Measurements from ENCODE around the gene CAPN11.
"Not testable (repeated sequence)": the region's sequence is repeated elsewhere in the genome, so short reads cannot be mapped to it uniquely, and the experiment has no call there.

CAPN11 gene

DNA sequence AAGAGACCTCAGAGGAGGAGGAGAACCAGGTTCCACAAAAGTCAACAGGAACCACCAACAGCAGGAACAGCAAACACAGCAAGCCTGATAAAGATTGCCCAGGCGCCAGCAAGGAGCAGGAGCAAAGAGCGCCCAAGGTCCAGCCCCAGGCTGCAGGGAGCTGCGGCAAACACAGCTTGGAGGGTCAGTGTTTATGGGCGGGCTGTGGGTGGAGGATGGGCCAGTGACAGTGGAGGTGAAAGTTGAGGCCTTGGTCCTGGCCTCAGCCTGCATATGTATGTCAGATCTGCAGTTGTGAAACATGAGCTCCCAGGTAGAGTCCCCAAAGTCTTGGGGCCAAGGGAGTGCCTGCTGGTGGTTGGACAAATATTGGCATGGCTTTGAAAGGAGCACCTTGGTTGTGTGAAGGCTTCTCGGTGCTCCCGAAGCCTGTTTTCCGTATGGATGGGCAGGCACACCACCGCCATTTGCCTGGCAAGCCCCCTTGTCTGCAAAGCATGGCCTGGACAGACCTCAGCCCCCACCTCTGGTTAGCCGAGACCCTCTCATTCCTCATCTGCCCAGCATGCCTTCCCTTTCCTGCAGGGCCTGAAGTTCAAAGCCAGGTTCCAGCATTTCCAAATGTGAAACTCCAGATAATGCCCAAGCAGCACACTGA lies 2.0 kb upstream of the CAPN11 start:
- no peak for DNase-seq

DNA sequence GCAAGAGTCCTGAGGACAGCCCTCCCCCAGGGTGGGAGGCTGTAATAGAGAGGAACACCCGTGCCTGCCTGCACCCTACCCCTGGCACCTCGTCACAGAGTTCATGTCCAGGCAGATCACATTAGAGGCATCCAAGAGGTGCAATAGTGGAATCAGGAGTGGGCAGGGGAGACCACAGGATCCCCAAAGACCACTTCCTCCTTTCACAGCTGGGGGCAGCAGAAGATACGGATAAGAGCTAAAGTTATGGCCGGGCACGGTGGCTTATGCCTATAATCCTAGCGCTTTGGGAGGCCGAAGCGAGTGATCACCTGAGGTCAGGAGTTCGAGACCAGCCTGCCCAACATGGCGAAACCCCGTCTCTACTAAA lies 1.5 kb upstream of the CAPN11 start:
- DNase-seq = no peak

DNA sequence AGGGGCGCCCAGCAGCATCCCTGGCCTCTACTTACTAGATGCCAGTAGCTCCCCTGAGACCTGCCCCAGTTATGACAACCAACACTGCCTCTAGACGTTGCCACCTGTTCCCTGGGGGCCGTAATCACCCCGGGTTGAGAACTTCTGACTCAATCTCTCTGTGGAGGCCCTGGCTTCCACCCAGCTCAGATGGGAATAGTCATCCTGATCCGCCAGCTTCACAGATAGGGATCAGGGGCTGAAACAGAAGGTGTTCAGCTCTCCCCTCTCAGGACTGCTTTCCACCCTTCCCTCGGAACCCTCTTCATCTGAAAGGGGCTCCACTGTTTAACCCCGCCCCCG lies 3.3 kb downstream of the CAPN11 start:
- no peak for DNase-seq

DNA sequence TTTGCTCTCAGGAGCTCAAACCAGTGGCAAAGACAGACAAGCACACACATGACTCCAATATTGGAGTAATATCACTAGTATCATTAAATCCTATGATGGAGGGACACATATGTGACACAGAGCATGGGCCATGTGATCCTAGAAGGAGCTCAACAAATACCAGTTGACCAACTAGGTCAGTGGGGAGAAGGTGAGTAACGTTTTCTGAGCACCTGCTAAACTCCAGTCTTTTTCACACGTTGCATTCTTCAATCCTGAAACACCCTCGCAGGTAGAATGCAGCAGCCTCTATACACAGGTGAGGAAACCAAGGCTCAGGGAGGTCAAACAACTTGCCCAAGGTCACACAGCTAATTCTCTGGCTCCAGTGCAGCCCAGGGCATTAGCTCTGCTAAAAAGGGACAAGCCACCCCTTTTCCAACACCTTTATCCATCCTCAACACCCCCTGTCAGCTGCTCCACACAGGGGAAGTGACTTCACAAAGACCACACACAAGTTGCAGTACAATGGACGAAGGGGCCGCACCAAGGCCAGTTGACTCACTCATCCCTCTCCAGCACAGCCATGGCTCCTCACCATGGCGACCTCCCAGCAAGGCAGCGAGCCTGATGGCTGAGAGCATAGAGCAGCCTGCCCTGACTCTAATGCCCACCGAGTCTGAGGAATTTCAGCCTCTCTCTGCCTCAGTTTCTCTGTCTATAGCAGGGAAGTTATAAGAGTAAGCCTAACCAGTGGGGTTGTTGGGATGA lies 4.4 kb downstream of the CAPN11 start:
- no peak for DNase-seq

DNA sequence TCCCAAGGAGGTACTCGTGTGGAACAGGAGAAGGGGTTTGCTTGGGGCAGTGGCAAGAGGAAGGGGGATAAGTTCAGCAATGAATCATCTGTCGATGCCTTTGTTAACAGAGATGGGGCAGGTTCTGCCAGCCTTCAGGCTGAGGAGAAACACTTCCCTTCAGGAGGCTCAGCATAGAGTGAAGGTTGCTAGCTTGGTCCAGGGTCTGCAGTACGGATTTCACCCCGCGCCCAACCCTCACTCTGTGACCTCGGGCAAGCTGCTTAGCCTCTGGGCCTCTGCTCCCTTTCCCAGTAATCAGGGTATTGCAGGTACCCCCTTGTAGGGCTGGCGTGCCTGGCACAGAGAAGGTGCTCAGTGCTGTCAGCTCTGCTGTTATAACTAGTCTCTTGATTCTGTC lies 7.5 kb downstream of the CAPN11 start:
- DNase-seq = no peak

DNA sequence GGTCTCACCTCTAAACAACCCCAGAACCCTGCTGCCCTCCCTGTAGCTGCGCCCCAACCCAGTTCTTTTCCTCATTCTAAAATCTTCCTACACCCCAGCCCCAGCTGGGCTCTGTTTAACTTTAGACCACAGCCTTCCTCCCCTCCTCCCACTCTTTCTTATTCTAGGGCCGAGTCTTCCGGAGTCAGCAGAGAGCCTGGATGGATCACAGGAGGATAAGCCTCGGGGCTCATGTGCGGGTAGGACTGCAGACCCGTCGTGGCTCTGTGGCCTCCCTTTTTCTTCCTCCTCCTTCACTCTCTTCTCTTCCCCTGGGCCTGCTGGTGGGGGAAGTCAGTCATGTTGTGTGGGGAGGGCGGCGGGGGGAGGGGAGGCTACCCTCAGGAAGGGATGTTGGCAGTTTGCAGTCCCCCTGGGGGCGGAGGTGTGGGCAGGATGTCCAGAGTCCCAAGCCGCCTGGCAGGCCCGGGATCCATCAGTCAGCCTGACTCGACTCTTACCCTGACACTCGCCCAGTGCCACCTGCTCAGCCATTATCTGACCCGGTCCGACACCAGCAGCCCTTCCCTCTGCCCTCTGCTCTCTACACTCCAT lies 8.1 kb downstream of the CAPN11 start:
- peak; percentile 4 to 32 for DNase-seq

DNA sequence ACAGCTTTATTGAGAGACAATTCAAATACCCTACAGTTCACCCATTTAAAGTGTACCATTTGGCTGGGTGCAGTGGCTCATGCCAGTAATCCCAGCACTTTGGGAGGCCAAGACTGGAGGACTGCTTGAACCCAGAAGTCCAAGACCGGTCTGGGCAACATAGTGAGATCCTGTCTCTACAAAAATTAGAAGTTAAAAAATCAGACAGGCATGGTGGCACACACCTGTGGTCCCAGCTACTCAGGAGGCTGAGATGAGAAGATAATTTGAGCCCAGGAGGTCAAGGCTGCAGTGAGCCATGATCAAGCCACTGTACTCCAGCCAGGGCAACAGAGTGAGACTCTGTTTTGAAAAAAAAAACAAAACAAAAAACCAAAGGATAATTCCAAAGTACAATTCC lies 8.9 kb downstream of the CAPN11 start:
- DNase-seq = no peak

DNA sequence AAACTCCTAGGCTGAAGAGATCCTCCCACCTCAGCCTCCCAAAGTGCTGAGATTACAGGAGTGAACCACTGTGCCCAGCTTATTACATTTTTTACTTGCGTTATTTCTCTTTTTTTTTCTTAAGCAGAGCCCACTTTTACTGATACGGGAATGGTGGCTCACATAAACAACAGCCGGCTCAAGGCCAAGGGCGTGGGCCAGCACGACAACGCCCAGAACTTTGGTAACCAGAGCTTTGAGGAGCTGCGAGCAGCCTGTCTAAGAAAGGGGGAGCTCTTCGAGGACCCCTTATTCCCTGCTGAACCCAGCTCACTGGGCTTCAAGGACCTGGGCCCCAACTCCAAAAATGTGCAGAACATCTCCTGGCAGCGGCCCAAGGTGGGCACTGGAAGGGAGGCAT lies 10.5 kb downstream of the CAPN11 start:
- DNase-seq = no peak

DNA sequence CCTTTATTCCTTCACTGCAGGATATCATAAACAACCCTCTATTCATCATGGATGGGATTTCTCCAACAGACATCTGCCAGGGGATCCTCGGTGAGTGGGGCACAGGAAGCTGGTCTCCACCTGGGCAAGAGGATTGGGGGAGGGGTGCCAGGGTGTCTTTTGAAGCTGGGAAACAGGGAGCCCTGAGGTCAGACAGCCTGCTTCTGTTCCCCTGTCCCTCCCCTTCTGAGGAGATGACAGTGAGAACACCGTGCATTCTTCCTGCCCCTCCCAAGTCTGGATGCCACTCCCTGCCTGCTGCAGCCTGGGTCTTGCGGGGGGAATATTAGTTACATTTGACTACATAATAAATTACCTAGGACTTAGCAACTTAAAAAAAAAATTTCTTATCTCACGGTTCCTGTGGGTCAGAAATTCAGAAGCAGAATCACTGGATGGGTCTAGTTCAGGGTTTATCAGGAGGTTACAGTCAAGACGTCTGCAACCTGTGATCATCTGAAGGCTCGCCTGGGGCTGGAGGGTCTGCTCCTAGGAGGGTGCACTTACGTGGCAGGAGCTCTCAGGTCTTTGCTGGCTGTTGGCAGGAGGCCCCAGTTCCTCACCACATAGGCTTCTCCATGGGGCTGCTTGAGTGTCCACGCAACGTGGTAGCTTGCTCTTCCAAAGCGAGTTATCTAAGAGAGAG lies 11.4 kb downstream of the CAPN11 start:
- DNase-seq = no peak

DNA sequence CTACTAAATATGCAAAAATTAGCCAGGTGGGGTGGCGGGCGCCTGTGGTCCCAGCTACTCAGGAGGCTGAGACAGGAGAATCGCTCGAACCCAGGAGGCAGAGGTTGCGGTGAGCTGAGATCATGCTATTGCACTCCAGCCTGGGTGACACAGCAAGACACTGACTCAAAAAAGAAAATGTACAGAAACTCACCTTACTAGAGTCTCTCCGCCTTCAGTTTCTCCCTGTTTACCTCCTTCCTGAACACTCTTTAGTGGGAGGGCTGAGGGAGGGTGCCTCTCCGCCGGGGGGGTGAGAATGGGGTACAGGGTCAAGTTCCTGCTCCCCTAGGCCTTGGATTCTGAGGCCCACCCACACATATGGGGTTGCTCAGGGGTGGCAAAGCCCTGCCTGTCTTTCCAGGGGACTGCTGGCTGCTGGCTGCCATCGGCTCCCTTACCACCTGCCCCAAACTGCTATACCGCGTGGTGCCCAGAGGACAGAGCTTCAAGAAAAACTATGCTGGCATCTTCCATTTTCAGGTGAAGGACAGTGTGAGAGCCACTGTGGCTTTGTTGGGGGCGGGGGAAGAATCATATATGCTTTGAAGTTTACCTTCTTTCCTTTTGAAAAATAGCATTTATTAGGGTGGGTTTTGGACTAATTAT lies 13.4 kb downstream of the CAPN11 start:
- DNase-seq = peak in 1 of 2 donors; percentile 52

DNA sequence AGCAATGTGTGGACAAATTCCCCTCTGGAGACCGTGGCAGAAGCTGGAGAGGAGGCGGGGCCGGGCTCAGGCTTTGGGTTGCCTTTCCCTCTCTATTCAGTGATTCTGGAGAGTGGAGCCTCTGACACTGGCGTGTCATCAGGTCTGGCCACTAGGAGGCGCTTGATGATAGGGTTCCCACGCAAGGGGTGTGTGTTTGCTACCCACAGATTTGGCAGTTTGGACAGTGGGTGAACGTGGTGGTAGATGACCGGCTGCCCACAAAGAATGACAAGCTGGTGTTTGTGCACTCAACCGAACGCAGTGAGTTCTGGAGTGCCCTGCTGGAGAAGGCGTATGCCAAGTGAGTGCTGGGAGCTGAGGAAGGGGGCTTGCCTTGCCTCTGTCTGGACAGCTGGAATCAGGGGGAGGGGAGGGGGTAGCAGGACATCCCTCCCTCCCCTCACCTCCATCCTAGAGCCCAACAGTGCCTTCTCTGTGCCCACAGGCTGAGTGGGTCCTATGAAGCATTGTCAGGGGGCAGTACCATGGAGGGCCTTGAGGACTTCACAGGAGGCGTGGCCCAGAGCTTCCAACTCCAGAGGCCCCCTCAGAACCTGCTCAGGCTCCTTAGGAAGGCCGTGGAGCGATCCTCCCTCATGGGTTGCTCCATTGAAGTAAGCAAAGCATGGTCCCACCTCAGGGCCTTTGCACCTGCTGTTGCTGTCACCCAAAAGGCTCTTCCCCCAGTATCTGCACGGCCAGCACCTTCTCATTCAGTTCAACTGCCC lies 14.3 kb downstream of the CAPN11 start:
- DNase-seq = peak; percentile 92 to 94

DNA sequence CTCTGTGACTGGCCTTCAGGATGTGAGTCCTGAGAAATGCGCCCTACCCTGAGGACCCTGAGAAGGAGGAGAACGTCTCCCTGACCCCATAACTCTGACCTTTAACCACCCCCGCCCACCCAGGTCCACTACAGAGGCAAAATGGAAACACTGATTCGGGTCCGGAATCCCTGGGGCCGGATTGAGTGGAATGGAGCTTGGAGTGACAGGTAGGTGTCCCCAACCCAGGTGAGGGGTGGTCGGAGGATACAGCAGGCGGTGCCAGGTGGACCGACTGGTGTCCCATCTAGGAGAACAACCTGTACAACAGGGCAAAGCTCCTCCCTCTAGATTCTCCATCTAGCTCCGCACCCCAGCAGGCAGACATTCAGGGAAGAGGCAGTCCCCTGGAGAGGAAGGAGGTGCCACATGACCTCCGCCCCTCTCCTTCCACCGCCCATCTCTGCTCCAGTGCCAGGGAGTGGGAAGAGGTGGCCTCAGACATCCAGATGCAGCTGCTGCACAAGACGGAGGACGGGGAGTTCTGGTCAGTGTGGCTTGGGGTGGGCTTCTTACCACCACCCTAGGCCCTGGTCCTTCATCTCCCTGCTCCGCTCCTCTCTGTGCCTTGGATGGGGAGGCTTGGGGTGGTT lies 17.6 kb downstream of the CAPN11 start:
- DNase-seq = peak; percentile 41 to 68

DNA sequence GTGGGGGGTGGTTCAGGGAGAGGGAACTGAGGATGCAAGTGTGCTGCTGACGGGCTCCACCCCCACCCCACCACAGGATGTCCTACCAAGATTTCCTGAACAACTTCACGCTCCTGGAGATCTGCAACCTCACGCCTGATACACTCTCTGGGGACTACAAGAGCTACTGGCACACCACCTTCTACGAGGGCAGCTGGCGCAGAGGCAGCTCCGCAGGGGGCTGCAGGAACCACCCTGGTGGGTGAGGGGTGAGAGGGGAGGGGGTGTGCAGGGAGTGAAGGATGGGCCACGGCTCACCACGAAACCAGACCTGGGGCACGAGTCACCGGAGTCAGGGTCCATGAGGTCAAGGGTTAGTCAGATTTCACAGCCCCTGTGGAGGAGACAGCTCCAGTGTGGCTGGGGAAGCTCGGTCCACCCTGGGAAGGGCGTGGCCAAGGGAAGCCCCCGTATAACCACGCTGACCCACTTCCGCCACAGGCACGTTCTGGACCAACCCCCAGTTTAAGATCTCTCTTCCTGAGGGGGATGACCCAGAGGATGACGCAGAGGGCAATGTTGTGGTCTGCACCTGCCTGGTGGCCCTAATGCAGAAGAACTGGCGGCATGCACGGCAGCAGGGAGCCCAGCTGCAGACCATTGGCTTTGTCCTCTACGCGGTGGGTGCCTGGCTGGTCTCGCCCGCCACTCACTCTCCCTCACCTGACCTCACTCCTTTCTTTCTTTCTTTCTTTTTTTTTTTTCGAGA lies 18.3 kb downstream of the CAPN11 start:
- peak in 1 of 2 donors; percentile 33 for DNase-seq

DNA sequence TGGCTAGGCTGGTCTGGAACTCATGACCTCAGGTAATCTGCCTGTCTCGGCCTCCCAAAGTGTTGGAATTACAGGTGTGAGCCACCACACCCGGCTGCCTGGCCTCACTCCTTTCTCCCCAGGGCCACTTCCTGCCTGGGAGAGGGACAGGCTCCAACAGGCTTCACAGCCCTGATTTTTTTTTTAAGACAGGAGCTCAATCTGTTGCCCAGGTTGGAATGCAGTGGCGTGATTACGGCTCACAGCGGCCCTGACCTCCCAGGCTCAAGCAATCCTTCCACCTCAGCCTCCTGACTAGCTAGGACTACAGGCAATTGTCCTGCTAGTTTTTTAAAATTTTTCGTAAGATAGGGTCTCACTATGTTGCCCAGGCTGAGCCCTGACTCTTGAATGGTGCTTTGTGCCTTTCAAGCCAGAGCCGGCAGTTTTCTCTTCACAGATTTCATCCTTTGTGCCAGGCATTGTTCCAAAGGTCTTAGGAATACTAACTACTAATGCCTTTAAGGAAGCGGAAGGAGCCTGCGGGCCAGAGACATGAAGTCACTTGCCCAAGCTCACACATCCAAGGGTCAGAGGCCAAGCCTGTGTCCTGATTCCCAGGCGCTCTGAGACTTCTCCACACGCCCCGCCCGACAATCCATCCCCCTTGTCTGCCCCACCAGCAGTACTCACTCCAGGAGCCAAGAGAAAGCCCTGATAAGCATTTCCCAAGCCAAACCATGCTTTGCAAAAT lies 19.2 kb downstream of the CAPN11 start:
- no peak for DNase-seq

DNA sequence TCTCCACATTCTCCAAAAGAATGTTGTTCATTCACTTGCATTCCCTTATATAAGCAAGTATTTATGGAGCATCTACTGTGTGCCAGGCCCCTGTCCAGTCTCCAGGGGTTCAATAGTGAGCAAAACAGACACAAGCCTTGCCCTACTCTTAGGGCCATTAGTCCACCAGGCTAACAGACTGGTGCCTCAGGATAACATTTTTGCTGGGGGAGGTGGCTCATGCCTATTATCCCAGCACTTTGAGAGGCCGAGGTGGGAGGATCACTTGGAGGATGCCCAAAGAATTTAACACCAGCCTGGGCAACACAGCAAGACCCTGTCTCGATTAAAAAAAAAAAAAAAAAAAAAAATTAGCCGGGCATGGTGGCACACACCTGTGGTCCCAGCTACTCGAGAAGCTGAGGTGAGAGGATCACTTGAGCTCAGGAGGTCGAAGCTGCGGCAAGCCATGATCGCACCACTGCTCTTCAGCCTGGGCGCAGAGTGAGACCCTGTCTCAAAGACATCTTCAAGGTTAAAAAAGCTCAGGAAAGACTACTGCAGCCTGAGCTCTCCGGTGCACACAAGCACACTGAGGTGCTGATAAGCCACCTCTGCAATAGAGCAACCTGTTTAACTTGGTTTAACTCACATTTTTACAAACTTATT lies 19.9 kb downstream of the CAPN11 start:
- DNase-seq = no peak

DNA sequence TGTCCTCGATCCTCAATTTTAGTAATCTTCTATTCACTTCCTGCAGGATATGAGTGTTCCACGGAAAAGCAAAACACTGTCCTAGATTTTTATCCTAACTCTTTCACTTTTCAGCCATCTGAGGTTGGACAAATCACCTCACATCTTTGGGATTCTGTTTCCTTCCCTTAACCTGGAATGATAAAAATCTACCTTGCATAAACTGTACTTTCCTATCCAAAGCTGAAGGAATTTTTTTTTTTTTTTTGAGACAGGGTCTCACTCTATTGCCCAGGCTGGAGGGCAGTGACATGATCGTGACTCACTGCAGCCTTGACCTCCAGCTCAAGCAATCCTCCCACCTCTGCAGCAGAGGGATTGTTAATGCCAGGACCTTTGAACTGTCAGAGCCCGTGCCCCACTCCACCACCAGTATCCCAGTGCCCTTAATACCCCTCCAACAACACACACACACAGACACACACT lies 20.5 kb downstream of the CAPN11 start:
- DNase-seq = no peak

DNA sequence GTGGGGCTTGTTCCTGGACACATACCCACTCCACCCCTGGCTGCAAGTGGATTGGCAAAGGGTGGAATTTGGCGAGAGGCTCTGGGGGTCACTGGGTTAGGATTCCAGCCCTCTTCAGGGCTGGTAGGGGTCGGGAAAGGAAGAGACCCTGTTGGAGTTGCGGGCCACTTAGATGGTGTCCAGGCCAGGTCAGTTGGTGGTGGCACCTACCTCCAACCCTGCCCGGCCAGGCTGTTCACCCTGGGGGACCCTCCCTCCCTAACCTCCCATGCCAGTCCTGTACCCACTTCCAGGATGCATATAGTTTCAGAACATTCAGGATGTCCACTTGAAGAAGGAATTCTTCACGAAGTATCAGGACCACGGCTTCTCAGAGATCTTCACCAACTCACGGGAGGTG lies 21.0 kb downstream of the CAPN11 start:
- DNase-seq = no peak

DNA sequence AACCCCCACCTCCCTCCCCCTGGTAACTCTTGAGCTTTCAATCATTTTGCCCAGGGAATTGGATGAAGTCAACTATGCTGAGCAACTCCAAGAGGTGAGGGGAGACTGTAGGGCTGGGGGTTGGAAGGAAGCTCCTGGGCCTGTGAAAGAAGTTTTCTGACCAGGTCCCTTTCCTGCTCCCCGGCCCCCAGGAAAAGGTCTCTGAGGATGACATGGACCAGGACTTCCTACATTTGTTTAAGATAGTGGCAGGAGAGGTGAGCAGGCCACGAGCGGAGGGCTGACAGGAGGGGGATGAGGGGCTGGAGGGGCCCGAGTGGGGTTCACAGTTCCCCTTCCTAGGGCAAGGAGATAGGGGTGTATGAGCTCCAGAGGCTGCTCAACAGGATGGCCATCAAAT lies 21.8 kb downstream of the CAPN11 start:
- no peak for DNase-seq

DNA sequence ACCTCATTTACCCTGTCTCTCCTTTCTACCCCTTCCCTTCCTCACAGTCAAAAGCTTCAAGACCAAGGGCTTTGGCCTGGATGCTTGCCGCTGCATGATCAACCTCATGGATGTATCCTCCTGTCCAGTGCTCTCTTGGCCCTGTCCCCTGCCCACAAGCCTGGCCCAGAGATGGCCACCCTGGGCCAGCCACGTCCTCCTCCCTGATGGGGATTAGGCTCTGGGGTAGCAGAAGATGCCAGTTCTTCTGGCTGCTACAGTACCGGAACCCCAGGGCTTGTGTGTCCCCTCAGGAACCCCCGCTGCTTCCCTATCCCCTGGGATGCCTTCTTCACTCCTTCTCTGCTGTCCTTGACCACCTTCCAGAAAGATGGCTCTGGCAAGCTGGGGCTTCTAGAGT lies 22.3 kb downstream of the CAPN11 start:
- no peak for DNase-seq

DNA sequence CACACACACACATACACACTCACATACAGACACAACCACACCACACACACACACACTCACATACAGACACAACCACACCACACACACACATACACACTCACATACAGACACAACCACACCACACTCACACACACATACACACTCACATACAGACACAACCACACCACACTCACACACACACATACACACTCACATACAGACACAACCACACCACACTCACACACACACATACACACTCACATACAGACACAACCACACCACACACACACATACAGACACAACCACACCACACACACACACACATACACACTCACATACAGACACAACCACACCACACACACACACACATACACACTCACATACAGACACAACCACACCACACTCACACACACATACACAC lies 23.2 kb downstream of the CAPN11 start:
- DNase-seq = not testable (repeated sequence)

Data from inflammatory macrophage (primary cell).